C1 segment of cervical spinal cord (tissue), 14 donors: ENCODE measurements around the gene GDF10.

Experiments used
- DNase-seq, 14 donors: peaks; one replicate each; lab custom pipeline; 2025; lab: John Stamatoyannopoulos, UW

Gene GDF10

GRCh38 chr10:47268696-47269095 lies 31.3 kb upstream of the GDF10 start:
- no peak for DNase-seq

DNA sequence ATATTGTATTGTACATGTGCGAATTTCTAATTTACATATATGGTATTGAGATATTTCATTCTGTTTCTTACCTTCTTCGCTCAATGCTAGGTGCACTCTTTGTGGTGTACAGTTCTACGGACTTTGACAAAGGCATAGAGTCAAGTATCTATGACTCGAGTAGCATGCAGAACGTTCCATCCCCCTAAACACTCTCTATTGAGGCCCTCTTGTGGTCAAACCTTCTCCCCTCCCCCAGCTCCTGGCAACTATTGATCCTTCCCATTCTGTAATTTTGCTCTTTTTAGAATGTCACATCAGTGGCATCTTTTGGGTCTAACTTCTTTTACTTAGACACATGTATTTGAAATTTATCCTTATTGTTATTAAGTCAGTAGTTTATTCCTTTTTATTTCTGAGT lies 30.7 kb upstream of the GDF10 start:
- DNase-seq, result no peak

DNA sequence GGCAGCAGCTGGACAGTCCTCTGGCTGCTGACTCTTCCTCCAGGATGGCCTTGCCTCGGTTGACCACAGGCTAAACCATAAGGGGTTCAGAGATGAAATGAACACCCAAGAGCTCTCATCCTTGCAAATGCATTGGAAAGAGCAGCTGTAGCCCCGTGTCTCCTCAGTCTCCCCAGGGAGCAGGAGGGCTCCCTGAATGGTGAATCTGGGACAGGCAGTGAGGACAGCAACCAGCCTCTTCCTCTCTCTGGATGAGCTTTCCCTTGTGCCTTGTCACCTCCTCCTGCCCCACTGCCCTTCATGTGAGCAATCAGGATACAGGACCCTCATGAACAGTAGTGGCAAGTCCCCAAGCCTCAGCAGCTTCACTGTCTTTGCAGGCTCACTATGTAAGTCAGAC lies 23.9 kb upstream of the GDF10 start:
- DNase-seq, result no peak

DNA sequence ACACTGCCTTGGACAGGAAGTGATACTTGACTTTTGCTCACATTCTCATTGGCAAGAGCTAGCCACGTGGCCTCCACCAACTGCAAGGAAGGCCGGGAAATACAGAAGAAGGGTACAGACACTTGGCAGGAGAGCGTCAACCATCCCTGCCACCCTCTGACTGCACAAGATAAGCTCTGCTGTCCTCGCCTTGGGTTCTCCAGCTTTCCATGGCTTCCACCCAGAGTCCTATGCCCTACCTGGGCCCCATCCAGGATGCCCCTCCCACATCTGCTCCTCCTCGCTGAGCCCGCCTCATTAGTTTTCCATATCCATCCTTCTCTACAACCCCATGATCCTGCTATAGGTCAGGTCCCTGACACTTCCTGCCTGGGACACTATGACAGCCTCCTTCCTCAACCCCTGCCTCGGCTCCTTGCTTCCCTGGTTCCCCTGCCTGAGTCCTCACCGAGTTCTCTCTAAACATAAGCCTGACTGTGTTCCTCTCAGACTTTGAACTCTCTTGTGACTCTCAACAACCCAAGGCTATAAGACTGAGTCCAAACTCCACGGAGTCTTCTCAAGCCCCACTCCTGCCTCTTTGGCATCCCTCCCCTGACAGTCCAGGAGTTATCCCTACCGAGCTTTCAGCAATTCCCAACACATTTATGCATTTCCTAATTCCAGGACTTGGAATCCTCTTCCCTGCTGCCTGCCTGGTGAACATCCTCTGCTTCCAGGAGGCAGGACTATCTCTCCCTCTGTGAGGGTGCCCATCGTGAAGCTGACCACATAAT lies 23.2 kb upstream of the GDF10 start:
- DNase-seq, result no peak

DNA sequence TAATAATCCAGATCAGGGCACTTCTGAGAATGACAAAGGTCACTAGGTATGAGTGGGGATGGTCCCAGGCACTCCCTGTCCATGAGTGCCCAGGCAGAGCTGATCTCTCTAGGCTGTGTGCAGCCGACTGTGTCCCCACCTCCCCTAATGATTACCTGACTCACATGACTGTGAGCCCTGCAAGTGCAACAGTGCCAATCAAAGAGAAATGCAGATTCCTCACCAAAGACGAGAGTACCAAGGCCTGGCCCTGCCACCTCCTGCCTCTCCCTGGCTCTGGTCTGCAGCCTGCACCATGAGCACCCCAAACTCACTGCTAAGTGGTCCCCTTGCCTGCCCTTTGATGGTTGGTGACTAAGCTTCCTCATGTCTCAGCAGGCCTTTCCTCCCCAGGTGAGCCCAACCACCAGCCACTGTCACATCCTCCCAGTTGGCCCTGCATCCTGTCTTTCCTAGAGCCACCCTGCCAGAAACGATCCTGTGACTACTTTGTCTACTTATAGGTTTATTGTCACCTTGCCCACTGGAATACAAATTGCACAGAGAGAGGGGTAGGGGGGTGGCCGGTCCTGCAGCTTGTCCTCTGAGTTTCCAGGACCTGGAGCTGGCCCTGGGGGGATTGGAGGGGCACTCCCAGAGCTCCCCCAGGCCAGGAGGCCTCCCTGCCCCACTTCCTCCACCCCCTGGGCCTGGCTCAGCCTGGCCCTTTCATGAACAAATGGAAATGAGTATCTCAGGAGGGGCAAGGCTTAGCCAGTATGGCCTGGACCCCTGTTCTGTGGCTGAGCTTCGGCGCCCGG lies 22.4 kb upstream of the GDF10 start:
- no peak for DNase-seq

- no peak for DNase-seq
Measured at GRCh38 chr10:47278152-47278473, 21.9 kb upstream of the GDF10 start.

- DNase-seq, result no peak
Measured at GRCh38 chr10:47278720-47279119, 21.3 kb upstream of the GDF10 start.

DNA sequence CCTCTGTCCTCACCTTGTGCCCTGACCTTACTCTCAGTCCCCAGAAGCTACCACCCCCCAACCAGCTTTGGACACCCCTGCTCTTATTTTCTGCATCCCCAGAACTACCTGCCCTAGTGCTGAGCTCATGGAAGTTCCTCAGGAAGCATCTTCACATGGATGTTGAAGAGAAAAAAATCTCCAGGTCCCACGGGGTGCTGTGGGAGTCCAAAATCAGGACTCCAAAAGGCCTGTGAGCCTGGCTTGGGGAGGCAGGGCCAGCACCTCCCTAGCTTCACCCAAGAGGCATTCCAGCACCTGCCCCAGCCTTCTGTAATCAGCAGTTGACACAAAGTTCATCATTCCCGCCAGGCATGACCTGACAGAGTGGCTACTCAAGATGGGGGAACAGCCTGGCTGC lies 20.7 kb upstream of the GDF10 start:
- no peak for DNase-seq

GRCh38 chr10:47282005-47282656 lies 17.9 kb upstream of the GDF10 start:
- no peak for DNase-seq

- no peak for DNase-seq
Measured at GRCh38 chr10:47282657-47283018, 17.4 kb upstream of the GDF10 start.

GRCh38 chr10:47283101-47283630 lies 16.8 kb upstream of the GDF10 start:
- DNase-seq, result no peak

- no peak for DNase-seq
Measured at GRCh38 chr10:47283848-47284247, 16.1 kb upstream of the GDF10 start.

DNA sequence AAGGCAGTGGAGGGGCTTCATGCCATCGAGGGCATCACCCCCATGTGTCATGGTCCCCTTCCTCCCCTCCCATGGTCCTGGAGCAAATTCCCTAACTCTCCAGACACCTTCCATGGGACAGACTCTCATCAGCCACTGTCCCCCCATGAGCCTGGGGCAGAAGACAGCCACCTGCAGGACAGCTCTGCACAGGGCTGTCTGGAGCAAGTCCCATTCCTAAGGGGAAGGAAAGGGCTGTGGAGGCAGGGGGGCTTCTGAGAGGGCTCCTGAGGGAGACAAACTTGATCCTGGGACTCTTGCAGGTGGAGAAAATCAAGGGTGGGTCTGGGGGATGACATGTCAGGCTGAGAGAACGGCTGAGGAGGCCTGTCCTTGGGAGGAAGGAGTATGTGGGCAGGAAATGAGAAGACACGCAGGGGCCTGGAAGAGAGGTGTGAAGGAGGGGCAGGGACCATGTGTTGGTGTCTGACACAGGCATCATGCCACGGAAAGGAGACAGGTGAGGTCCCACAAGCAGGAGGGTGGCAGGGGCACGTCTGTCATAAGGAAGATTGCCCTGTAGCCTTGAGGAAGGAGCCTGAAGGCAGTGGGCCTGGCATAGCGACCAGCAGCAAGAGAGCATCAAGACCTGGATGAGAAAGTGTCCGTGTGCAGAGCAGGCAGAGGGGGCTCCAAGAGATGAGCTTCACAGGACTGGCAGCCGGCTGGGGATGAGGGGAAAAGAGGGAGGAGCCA lies 14.4 kb upstream of the GDF10 start:
- no peak for DNase-seq

DNA sequence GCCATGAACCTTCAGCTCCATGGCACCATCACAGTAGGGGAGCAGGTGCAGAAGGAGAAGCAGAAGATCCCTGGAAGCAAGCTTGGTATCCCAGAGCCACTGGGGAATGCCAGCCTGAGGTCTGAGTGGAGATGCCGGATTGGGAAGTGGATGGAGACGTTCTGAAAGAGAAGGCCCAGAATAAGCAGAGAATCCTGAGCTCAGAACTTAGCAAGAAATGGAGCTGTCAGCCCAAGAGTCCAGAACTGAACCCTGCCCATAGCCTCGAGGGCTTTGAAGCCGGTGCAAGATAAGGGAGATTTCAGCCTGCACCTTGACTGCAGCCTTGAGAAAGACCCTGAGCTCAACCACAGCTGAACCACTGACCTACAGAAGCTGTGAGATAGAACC lies 13.9 kb upstream of the GDF10 start:
- DNase-seq, result no peak

- DNase-seq, result no peak
Measured at GRCh38 chr10:47286591-47287315, 13.2 kb upstream of the GDF10 start.

GRCh38 chr10:47287365-47287802 lies 12.6 kb upstream of the GDF10 start:
- DNase-seq, result no peak

GRCh38 chr10:47287805-47288204 lies 12.2 kb upstream of the GDF10 start:
- no peak for DNase-seq

GRCh38 chr10:47288236-47288635 lies 11.8 kb upstream of the GDF10 start:
- no peak for DNase-seq

DNA sequence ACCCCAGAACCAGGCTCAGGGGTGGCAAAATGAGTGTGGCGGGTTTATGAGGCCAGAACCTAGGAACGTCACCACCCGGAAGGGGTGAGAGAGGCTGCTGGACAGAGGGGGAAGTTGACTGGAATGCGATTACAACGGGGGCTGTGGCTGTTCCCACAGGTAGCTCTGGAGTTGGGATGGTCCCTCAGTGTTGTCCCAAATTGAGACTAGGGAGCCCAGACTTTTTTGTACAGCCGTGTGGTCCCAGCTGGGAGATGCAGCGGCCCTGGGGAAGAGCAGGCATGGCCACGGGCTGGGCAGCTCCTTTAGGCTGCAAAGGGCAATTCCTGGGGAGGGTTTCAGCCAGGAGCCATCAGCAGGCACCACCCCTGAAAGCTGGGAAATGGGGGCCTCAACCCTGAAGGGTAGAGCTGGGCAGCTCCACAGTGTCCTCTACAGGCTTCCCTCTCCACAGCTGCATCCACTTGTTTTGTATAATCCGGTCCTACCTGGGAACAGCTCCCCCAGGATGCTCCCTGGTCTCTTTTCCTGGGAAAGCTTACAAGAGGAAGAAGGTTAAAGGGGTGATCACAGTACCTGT lies 11.0 kb upstream of the GDF10 start:
- no peak for DNase-seq

GRCh38 chr10:47289921-47290320 lies 10.1 kb upstream of the GDF10 start:
- no peak for DNase-seq

DNA sequence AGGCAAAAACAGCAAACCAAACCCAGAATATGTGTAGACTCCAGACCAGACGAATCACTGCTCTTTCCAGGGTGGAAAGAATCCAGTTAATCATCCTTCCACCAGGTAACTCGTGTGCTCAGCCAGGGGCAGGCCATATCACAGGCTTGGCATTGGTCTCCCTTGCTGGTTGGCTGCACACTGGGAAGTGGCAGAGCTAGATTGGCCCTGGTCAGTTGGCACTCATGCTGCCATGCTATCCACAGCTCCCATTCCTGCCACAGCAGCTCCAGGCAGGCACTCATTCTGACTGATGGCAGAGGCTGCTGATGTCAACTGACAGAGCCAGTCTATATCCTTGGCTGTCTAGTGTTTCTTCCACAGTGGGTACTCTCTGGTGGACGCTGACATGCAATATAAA lies 9.7 kb upstream of the GDF10 start:
- no peak for DNase-seq
